Choroid plexus epithelial cell (primary cell): ENCODE results near the gene ZCCHC3.

Experiments
- DNase-seq: peaks from one replicate; pipeline ENCODE4 v3.0.0-alpha.2; 2010; ENCODE audit warnings: low read depth
- H3K4me3 ChIP-seq: 2 replicates; pipeline ENCODE4 v1.5.1; 2011; ENCODE audit warnings: low read depth, mild to moderate bottlenecking, control low read depth, low read length, moderate library complexity
- TF ChIP-seq, protein P1 (sequence below): conservative IDR thresholded peaks from 2 replicates; pipeline ENCODE4 v1.5.1; 2011; ENCODE audit warnings: low read depth, mild to moderate bottlenecking, control low read depth, inconsistent platforms, low read length, moderate library complexity

ZCCHC3 gene

DNA sequence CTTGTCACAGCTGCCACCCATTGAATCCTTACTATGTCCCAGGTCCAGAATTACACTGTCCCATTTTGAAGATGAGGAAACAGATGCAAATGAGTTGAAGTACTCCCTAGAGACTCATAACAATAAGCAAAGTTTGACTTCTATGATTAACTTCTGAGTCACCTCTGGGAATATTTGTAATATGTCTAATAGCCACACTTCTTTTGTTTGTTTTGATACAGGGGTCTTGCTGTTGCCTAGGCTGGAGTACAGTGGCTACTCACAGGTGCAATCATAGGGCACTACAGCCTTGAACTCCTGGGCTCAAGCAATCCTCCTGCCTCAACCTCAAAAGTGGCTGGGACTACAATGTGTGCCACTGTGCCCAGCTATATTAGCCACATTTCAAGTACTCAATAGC, 16.6 kb downstream of the ZCCHC3 start:
- DNase-seq, result peak; percentile 38
- no peak overlapping the region for H3K4me3 ChIP-seq
- TF ChIP-seq, protein P1, sequence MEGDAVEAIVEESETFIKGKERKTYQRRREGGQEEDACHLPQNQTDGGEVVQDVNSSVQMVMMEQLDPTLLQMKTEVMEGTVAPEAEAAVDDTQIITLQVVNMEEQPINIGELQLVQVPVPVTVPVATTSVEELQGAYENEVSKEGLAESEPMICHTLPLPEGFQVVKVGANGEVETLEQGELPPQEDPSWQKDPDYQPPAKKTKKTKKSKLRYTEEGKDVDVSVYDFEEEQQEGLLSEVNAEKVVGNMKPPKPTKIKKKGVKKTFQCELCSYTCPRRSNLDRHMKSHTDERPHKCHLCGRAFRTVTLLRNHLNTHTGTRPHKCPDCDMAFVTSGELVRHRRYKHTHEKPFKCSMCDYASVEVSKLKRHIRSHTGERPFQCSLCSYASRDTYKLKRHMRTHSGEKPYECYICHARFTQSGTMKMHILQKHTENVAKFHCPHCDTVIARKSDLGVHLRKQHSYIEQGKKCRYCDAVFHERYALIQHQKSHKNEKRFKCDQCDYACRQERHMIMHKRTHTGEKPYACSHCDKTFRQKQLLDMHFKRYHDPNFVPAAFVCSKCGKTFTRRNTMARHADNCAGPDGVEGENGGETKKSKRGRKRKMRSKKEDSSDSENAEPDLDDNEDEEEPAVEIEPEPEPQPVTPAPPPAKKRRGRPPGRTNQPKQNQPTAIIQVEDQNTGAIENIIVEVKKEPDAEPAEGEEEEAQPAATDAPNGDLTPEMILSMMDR, result no peak

DNA sequence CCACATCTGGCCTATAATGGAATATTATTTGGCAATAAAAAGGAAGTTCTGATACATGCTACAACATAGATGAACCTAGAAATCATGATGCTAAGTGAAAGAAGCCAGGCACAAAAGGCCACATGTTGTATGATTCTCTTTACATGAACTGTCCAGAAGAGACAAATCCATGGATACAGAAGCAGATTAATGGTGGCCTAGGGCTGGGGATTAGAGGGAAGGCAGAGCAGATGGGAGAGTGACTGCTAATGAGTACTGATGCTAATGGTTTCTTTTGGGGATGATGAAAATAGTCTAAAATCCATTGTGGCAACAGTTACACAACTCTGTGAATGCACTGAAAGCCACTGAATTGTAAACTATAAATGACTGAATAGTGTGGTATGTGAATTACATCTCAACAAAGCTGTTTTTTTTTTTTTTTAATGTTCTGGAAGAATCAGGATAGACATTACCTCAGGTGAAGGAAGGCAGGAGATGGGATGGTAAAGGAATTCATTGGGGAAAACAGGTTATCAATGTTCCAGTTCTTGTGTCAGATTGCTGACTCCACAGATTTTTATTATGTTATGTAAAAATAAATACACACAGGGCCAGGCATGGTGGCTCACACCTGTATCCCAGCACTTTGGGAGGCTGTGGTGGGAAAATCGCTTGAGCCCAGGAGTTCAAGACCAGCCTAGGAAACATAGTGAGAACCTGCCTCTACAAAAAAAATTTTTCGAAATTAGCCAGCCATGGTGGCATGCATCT, 19.1 kb downstream of the ZCCHC3 start:
- TF ChIP-seq, protein P1, result no peak
- DNase-seq, result no peak
- no peak overlapping the region for H3K4me3 ChIP-seq

DNA sequence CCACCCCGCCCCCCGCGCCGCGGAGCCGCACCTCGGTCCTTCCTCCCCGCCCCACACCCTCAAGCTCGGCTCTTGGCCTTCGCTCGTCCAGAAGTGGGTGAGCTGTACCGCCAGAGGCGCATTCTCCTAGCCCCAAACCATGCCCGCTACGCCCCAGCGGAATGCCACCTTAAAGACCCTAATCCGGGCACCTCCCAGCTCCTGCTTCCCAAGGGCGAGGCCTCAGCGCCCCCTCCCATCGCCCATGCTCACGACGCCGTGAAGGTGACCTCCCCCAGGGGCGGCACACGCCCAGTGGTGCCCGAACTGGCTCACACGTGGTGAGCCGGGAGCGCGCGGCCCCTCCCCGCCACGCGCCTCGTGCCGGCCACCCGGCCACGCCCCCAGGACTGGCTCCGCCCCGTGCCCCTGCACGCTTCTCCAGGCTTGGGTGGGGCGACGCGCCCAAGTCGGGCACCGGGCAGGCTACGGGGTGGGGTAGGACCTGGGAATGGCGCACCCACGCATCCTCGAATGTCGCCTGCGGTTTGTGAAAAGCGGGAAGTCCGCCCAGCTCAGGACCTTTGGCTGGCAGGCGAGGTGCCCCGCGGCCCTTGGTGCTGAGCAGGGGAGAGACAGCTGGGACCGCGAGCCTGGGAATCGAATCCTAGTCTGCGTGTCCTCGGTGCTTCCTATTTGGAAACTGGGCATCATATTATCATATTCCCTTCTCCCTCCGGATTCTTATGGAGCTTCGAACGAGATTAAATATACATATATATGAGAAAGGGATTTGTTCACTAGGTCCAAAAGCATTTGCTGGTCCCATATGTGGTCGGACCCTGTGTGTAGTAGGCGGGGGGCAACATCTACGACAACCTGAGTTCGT, 27.0 kb downstream of the ZCCHC3 start:
- DNase-seq, result peak; percentile 72
- TF ChIP-seq, protein P1, result peak; percentile 54

DNA sequence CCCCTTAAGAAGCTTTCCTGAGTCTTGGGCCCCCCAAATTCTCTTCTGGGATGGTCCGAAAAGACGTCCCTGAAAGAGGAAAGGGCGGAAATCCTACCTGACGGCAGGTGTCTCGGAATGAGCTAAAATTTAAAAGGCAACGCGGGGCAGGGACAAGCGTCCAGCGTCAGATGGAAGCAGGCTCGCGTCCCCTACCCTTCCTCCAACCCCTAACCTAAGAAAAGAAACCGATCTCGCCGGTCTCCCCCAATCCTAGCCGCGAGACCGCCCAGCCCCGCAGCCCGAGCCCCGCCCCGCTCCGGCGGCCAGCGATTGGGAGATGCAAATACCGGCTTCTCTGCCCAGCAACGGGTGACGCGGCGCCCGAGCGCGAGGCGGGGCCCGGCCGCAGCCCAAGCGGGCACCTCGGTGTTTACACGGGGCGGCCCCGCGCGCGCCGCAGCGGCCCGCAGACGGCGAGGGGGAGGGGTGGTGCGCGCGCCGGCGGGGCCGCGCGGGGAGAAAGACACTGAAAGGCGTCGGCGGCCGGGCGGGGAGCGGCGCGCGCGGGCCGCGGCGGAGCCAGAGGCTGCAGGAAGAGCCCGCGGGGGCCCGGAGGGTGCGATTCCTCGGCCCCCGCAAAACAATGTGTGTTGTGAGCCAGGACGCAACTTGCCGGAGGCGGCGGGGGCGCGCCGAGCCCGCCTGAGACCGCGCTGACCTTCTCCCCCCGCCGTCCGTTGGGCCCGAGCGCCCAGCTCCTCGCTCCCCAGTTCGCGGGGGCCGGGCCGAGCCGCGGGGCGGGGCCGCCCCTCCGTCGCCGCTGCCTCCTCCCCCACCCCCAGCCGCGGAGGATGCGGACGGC, 27.9 kb downstream of the ZCCHC3 start, which contains the start of gene SOX12:
Gene SOX12, plus strand, starts transcription at position 508 of the 844 bp plus-strand sequence. CDS start 373 bp downstream, outside the sequence.
- peak; percentile 93 for DNase-seq
- H3K4me3 ChIP-seq, result peak within 1 kb of the TSS; percentile 78
- TF ChIP-seq, protein P1, result no peak

More for the DNA sequence above, 27.0 kb downstream of the ZCCHC3 start:
- H3K4me3 ChIP-seq, result peak overlapping the region; percentile 78

DNA sequence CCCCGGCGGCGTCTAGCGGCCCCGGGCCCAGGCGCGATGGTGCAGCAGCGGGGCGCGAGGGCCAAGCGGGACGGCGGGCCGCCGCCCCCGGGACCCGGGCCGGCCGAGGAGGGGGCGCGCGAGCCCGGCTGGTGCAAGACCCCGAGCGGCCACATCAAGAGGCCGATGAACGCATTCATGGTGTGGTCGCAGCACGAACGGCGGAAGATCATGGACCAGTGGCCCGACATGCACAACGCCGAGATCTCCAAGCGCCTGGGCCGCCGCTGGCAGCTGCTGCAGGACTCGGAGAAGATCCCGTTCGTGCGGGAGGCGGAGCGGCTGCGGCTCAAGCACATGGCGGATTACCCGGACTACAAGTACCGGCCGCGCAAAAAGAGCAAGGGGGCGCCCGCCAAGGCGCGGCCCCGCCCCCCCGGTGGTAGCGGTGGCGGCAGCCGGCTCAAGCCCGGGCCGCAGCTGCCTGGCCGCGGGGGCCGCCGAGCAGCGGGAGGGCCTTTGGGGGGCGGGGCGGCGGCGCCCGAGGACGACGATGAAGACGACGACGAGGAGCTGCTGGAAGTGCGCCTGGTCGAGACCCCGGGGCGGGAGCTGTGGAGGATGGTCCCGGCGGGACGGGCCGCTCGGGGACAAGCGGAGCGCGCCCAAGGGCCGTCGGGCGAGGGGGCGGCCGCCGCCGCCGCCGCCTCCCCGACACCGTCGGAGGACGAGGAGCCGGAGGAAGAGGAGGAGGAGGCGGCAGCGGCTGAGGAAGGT, 28.7 kb downstream of the ZCCHC3 start:
- DNase-seq, result peak; percentile 80
- peak overlapping the region; percentile 78 for H3K4me3 ChIP-seq

More for the DNA sequence above, 28.7 kb downstream of the ZCCHC3 start:
- TF ChIP-seq, protein P1, result no peak
